ENCODE data around the gene PIK3CD.

The PIK3CD gene

GRCh38 chr1:9631613-9632012, 19.9 kb upstream of the PIK3CD start:
- no peak for DNase-seq (ENCODE audit: extremely low read depth, low read depth)
- no peak for TF ChIP-seq CTCF (IDR thresholded peaks at IDR 0.05; ENCODE audit: low read depth, low read length, missing control alignments)

DNA sequence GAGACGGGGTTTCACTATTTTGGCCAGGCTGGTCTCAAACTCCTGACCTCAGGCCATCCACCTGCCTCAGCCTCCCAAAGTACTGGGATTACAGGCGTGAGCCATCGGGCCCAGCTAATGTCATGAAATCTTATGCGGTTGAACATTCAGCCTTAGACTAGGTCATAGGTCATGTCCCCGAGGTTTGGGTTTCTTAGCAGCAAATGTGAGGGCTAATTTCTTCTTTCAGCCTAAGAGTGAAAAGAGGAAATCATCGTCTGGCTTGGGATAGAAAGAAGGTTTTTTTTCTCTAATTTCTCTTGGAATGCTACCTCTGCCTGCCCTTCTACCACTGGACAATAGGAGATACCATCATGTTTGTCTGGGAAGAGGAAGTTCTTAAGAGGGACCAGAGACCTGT, 18.0 kb upstream of the PIK3CD start:
- TF ChIP-seq CTCF (IDR thresholded peaks at IDR 0.05; ENCODE audit: low read depth, low read length, missing control alignments), result no peak
- H3K4me3 ChIP-seq (replicated peaks; ENCODE audit: low read depth, low read length), result no peak overlapping the region
- no peak for DNase-seq (ENCODE audit: extremely low read depth, low read depth)

More at GRCh38 chr1:9631613-9632012, 19.9 kb upstream of the PIK3CD start:
- no peak overlapping the region for H3K4me3 ChIP-seq (replicated peaks; ENCODE audit: low read depth, low read length)

- no peak for DNase-seq (ENCODE audit: extremely low read depth, low read depth)
- H3K4me3 ChIP-seq (replicated peaks; ENCODE audit: low read depth, low read length), result no peak overlapping the region
- no peak for TF ChIP-seq CTCF (IDR thresholded peaks at IDR 0.05; ENCODE audit: low read depth, low read length, missing control alignments)
Measured at GRCh38 chr1:9634582-9634981, 16.9 kb upstream of the PIK3CD start.

DNA sequence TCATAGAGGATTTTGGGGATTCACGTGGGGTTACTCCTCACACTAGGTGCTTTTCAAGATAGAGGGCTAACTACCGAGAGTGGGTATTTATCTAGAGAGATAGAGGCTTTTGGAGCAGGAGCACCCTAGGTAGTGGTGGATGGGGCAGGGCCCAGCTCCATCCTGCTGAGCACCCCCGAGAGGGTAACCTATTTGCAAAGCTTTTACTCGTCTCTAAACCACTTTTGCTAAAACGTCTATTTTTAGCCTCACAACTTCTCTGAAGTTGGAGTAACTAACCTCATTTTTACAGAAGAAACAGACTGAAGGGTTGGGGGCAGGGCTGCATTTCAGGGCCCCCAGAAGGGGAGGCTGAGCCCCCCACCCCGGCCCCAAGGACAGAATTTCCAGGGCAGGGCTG, 12.3 kb upstream of the PIK3CD start:
- no peak for TF ChIP-seq CTCF (IDR thresholded peaks at IDR 0.05; ENCODE audit: low read depth, low read length, missing control alignments)
- no peak for DNase-seq (ENCODE audit: extremely low read depth, low read depth)
- no peak overlapping the region for H3K4me3 ChIP-seq (replicated peaks; ENCODE audit: low read depth, low read length)

GRCh38 chr1:9643351-9644256, 7.9 kb upstream of the PIK3CD start:
- no peak for DNase-seq (ENCODE audit: extremely low read depth, low read depth)
- no peak overlapping the region for H3K4me3 ChIP-seq (replicated peaks; ENCODE audit: low read depth, low read length)
- TF ChIP-seq CTCF (IDR thresholded peaks at IDR 0.05; ENCODE audit: low read depth, low read length, missing control alignments), result no peak

- no peak for TF ChIP-seq CTCF (IDR thresholded peaks at IDR 0.05; ENCODE audit: low read depth, low read length, missing control alignments)
- no peak for DNase-seq (ENCODE audit: extremely low read depth, low read depth)
- no peak overlapping the region for H3K4me3 ChIP-seq (replicated peaks; ENCODE audit: low read depth, low read length)
Measured at GRCh38 chr1:9646037-9646436, 5.5 kb upstream of the PIK3CD start.
